OCI-LY3 (cell line): ENCODE results near the gene WDFY4.

ENCODE experiments used
- H2AFZ ChIP-seq: fragments of 200-600, 300-600 bp; shearing (Covaris generic); 2 replicates; pipeline ENCODE4 v1.6.0; 2014; ENCODE audit warnings: antibody characterized with exemption, low read depth, low read length
- H3K27ac ChIP-seq: fragments of 200-600, 300-600 bp; sonication (generic); 2 replicates; pipeline ENCODE4 v1.5.1; 2014; ENCODE audit warnings: mild to moderate bottlenecking, low read length, moderate library complexity, mixed read lengths
- H3K27me3 ChIP-seq: fragments of 200-600, 300-600 bp; sonication (generic); 2 replicates; pipeline ENCODE4 v1.6.1; 2014; ENCODE audit warnings: low read depth, low read length, mixed read lengths
- H3K36me3 ChIP-seq: fragments of 200-600, 300-600 bp; sonication (generic); replicated peaks from 2 replicates; pipeline ENCODE3; 2014; ENCODE audit warnings: low read depth, low read length, mixed read lengths
- H3K4me1 ChIP-seq: fragments of 300-600, 200-600 bp; sonication (generic); 2 replicates; pipeline ENCODE4 v1.6.1; 2014; ENCODE audit warnings: low read length, mixed read lengths
- H3K4me2 ChIP-seq: fragments of 200-600, 300-600 bp; sonication (generic); 2 replicates; pipeline ENCODE4 v1.6.1; 2014; ENCODE audit warnings: low read length, mixed read lengths
- H3K4me3 ChIP-seq: fragments of 300-600, 200-600 bp; sonication (generic); 2 replicates; pipeline ENCODE4 v1.5.1; 2014; ENCODE audit warnings: antibody characterized with exemption, mild to moderate bottlenecking, low read length, moderate library complexity
- H3K79me2 ChIP-seq: fragments of 300-600, 200-600 bp; shearing (Covaris generic); 2 replicates; pipeline ENCODE4 v1.6.1; 2014; ENCODE audit warnings: mild to moderate bottlenecking, low read length, mixed read lengths
- H3K9ac ChIP-seq: fragments of 300-600, 200-600 bp; shearing (Covaris generic); 2 replicates; pipeline ENCODE4 v1.6.0; 2014; ENCODE audit warnings: mild to moderate bottlenecking, low read length, moderate library complexity
- H3K9me3 ChIP-seq: fragments of 200-600, 300-600 bp; shearing (Covaris generic); 2 replicates; pipeline ENCODE4 v1.6.1; 2014; ENCODE audit warnings: low read length, mixed read lengths; ENCODE audit not compliant: insufficient read depth
- H4K20me1 ChIP-seq: fragments of 200-600, 300-600 bp; sonication (generic); 2 replicates; pipeline ENCODE4 v1.6.1; 2016; ENCODE audit warnings: low read length, mixed read lengths; ENCODE audit not compliant: insufficient read depth
- CTCF ChIP-seq: fragments of 200-600, 300-600 bp; sonication (generic); IDR thresholded peaks from 2 replicates; pipeline ENCODE4 v1.5.1; 2014; ENCODE audit warnings: antibody characterized with exemption, low read length, low read depth
- EZH2phosphoT487 ChIP-seq: fragments of 200-600 bp; shearing (Covaris generic); IDR thresholded peaks from 2 replicates; pipeline ENCODE4 v1.6.1; 2018; ENCODE audit warnings: antibody characterized with exemption, mixed run types, low read depth

Gene WDFY4

GRCh38 chr10:49021685-49022084 is 337.0 kb downstream of the WDFY4 start:
- H4K20me1 ChIP-seq: no peaks in the 10 kb centered on the region
- H3K9me3 ChIP-seq: no peaks in the 10 kb centered on the region
- H3K4me3 ChIP-seq: no peak overlapping the region
- H3K27ac ChIP-seq: no peak overlapping the region
- H3K27me3 ChIP-seq: no peaks in the 10 kb centered on the region
- H3K9ac ChIP-seq: no peak overlapping the region
- H3K4me2 ChIP-seq: no peak overlapping the region
- no peaks in the 10 kb centered on the region for H3K36me3 ChIP-seq
- TF ChIP-seq CTCF (no peak), EZH2phosphoT487 (no peak)
- H3K4me1 ChIP-seq: no peaks in the 10 kb centered on the region
- H2AFZ ChIP-seq: no peak overlapping the region
- H3K79me2 ChIP-seq: no peaks in the 10 kb centered on the region

- no peak overlapping the region for H3K4me2 ChIP-seq
- no peaks in the 10 kb centered on the region for H3K79me2 ChIP-seq
- H3K9me3 ChIP-seq: no peaks in the 10 kb centered on the region
- no peaks in the 10 kb centered on the region for H4K20me1 ChIP-seq
- no peaks in the 10 kb centered on the region for H3K4me1 ChIP-seq
- no peak overlapping the region for H3K4me3 ChIP-seq
- no peak overlapping the region for H3K27ac ChIP-seq
- H3K27me3 ChIP-seq: no peaks in the 10 kb centered on the region
- H3K9ac ChIP-seq: no peak overlapping the region
- no peak overlapping the region for H2AFZ ChIP-seq
- H3K36me3 ChIP-seq: no peaks in the 10 kb centered on the region
- TF ChIP-seq CTCF: no peak
Observed at GRCh38 chr10:49023071-49023470, 338.4 kb downstream of the WDFY4 start.

GRCh38 chr10:49023752-49024151 is 339.1 kb downstream of the WDFY4 start:
- Histone ChIP-seq H3K4me3 (no peak overlapping the region), H3K79me2 (no peaks in the 10 kb centered on the region), H3K9ac (no peak overlapping the region), H3K9me3 (no peaks in the 10 kb centered on the region), H3K36me3 (no peaks in the 10 kb centered on the region), H3K4me2 (no peak overlapping the region), H3K4me1 (no peaks in the 10 kb centered on the region), H3K27ac (no peak overlapping the region), H3K27me3 (no peaks in the 10 kb centered on the region), H2AFZ (no peak overlapping the region), H4K20me1 (no peaks in the 10 kb centered on the region)
- no peak for TF ChIP-seq CTCF
- TF ChIP-seq EZH2phosphoT487: no peak

GRCh38 chr10:49024484-49024883 is 339.8 kb downstream of the WDFY4 start:
- H3K4me3 ChIP-seq: no peak overlapping the region
- H4K20me1 ChIP-seq: no peaks in the 10 kb centered on the region
- H2AFZ ChIP-seq: no peak overlapping the region
- H3K9me3 ChIP-seq: no peaks in the 10 kb centered on the region
- TF ChIP-seq CTCF (no peak), EZH2phosphoT487 (no peak)
- H3K9ac ChIP-seq: no peak overlapping the region
- H3K4me2 ChIP-seq: no peak overlapping the region
- no peaks in the 10 kb centered on the region for H3K79me2 ChIP-seq
- no peaks in the 10 kb centered on the region for H3K27me3 ChIP-seq
- H3K4me1 ChIP-seq: no peaks in the 10 kb centered on the region
- no peaks in the 10 kb centered on the region for H3K36me3 ChIP-seq
- no peak overlapping the region for H3K27ac ChIP-seq
